GM12892 (cell line): ENCODE results near the gene NFKBIL1.
A peak's percentile ranks its signal among the peaks of the same experiment; 100 is the strongest.

Experiments
- DNase-seq: peaks from one replicate; pipeline ENCODE4 v3.0.0; 2011; ENCODE audit not compliant: insufficient read length
- FAIRE-seq: peaks from 2 replicates; lab custom pipeline; 2011; peaks lifted over from hg19 to GRCh38; lab: Jason Lieb, UNC
- POLR2A ChIP-seq: IDR thresholded peaks from 2 replicates; pipeline ENCODE4 v1.6.1; 2011; ENCODE audit warnings: low read depth, low read length, control low read depth
- POLR2AphosphoS5 ChIP-seq: IDR thresholded peaks from 2 replicates; pipeline ENCODE4 v1.6.1; 2011; ENCODE audit warnings: low read depth, low read length, control low read depth
- TAF1 ChIP-seq: IDR thresholded peaks from 2 replicates; pipeline ENCODE4 v1.6.1; 2011; ENCODE audit warnings: low read depth, mild to moderate bottlenecking, control low read depth, low read length, borderline replicate concordance

Gene NFKBIL1

GRCh38 chr6:31529329-31530150 lies 17.9 kb upstream of the NFKBIL1 start:
- no peak for FAIRE-seq
- no peak for DNase-seq
- no peak; the same call in 1 of the 2 replicates for TF ChIP-seq POLR2A
- TF ChIP-seq POLR2AphosphoS5: peak; percentile 42

- FAIRE-seq (no peak), DNase-seq (no peak)
- no peak for TF ChIP-seq POLR2AphosphoS5
- TF ChIP-seq TAF1: no peak
- TF ChIP-seq POLR2A: peak; percentile 37; the same call in 1 of the 2 replicates
Measured at GRCh38 chr6:31530659-31531058, 16.7 kb upstream of the NFKBIL1 start.

- TF ChIP-seq TAF1 (no peak), POLR2AphosphoS5 (no peak; the same call in 1 of the 2 replicates)
- FAIRE-seq: no peak
Measured at GRCh38 chr6:31531162-31531561, 16.2 kb upstream of the NFKBIL1 start.

GRCh38 chr6:31531771-31532643 lies 15.4 kb upstream of the NFKBIL1 start:
- no peak for FAIRE-seq
- TF ChIP-seq POLR2AphosphoS5 (peak; percentile 2; the same call in 1 of the 2 replicates), POLR2A (peak; percentile 26; the same call in 1 of the 2 replicates), TAF1 (no peak)
- no peak for DNase-seq

More at GRCh38 chr6:31531162-31531561, 16.2 kb upstream of the NFKBIL1 start:
- DNase-seq: no peak

- DNase-seq: no peak
- no peak for FAIRE-seq
- peak; percentile 17; the same call in 1 of the 2 replicates for TF ChIP-seq POLR2A
- no peak for TF ChIP-seq TAF1
- no peak; the same call in none of the 2 replicates for TF ChIP-seq POLR2AphosphoS5
Measured at GRCh38 chr6:31532644-31533454, 14.6 kb upstream of the NFKBIL1 start.

GRCh38 chr6:31533455-31533841 lies 14.0 kb upstream of the NFKBIL1 start:
- FAIRE-seq (no peak), DNase-seq (no peak)
- TF ChIP-seq POLR2A (no peak; the same call in 1 of the 2 replicates), POLR2AphosphoS5 (0 out of 2 replicates have a peak, but pooled peaks have one; percentile 19)

GRCh38 chr6:31534011-31534410 lies 13.4 kb upstream of the NFKBIL1 start:
- DNase-seq (no peak), FAIRE-seq (no peak)
- TF ChIP-seq POLR2A (peak; percentile 44; the same call in 1 of the 2 replicates), POLR2AphosphoS5 (no peak), TAF1 (no peak)

GRCh38 chr6:31534521-31535040 lies 12.8 kb upstream of the NFKBIL1 start:
- no peak for FAIRE-seq
- no peak for DNase-seq
- TF ChIP-seq POLR2A: no peak
- no peak for TF ChIP-seq TAF1
- TF ChIP-seq POLR2AphosphoS5: no peak

GRCh38 chr6:31535538-31536324 lies 11.7 kb upstream of the NFKBIL1 start:
- no peak for DNase-seq
- no peak for FAIRE-seq
- no peak for TF ChIP-seq TAF1
- TF ChIP-seq POLR2A: peak; percentile 32; the same call in 1 of the 2 replicates
